ENCODE measurements around the gene CACNA2D4. TPM values are rescaled to one million over a fixed set of nuclear protein-coding genes. Genes with fewer than 3 reads are reported as not detected.

Gene CACNA2D4
- total RNA-seq, 1 donor: 0.27 TPM

DNA sequence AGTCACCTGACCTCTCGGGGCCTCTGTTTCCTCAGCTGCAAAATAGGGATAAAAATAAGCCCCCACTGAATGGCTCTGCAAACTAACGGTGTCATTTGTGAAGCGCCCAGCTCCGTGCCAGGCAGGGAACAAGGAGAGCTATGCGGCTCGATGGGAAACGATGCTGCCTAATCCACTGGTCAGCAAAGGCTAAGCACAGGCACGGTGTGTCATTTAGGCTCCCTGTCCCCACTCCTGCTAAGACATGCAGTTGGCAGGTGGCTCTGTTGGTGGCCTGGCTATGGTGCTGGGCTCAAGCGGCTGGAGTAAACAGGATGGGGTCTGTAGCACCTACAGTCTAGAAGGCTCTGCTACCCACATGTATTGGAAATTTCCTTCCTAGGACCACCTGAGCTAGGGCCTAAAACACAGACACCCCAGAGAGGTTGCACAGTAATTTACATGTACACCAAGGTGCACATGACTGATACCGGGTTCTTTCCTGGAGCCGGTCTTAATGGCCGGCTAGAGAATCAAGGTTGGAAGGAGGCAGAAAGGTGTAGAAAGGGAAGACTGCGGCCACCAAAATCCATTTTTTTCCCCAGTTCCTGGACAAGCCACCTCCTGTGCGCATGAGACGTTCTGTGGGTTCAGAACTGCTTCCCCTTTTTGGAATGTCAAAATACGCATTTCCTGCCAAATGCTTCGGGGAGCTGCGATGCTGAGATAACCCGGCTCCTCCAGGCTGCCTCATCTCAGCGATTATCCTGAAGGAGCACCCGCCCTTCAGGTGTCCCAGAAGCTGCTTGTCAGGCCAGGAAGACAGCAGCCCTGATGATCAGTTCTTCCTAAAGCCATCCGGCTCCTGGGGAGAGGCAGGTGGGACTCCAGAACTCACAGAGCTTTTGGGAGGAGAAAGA lies 1.0 kb downstream of the CACNA2D4 start:
- TF ChIP-seq, protein P1, sequence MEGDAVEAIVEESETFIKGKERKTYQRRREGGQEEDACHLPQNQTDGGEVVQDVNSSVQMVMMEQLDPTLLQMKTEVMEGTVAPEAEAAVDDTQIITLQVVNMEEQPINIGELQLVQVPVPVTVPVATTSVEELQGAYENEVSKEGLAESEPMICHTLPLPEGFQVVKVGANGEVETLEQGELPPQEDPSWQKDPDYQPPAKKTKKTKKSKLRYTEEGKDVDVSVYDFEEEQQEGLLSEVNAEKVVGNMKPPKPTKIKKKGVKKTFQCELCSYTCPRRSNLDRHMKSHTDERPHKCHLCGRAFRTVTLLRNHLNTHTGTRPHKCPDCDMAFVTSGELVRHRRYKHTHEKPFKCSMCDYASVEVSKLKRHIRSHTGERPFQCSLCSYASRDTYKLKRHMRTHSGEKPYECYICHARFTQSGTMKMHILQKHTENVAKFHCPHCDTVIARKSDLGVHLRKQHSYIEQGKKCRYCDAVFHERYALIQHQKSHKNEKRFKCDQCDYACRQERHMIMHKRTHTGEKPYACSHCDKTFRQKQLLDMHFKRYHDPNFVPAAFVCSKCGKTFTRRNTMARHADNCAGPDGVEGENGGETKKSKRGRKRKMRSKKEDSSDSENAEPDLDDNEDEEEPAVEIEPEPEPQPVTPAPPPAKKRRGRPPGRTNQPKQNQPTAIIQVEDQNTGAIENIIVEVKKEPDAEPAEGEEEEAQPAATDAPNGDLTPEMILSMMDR (IDR thresholded peaks at IDR 0.05; ENCODE audit: insufficient read depth, low read length): no peak
- H3K4me3 ChIP-seq (ENCODE audit: low read depth, low read length): no peak overlapping the region

DNA sequence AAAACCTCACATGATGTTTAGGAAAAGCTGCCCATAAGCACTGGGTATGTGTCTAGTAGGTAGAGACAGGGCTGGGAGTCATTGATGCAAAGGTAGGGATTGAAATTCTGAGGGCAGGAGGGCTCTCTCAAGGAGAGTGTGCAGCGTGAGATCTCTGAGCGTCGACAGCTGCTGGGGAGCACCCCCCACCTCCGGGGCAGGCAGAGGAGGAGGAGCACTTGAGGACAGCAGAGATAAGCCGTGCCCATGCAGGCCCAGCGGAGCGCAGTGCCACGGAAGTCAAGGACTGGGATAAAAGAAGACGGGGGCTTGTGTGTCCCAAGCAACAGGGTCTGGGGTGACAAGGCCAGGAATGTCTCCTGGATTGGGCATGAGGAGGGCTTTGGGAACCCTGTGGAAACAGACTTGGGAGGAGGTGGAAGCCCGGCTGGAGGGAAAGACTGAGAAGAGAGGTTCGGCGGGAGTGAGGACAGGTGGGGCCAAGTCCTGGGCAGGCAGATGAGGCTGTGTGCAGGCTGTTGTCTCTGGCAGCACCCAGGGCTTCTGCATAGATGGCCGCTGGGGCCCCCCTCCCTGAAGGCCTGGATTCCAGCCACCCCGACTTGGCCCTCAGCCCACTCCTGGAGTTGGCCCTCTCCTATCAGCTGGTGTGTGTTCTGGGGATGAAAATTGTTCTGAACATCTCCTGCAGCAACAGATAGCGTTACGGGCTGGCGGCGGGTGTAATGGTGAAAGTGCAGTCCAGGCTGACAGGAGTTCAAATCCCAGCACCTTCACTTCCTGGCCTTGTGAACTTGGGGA lies 1.9 kb downstream of the CACNA2D4 start:
- H3K4me3 ChIP-seq (ENCODE audit: low read depth, low read length): no peak overlapping the region
- peak; percentile 12 for DNase-seq (ENCODE audit: low read depth)
- TF ChIP-seq, protein P1 (IDR thresholded peaks at IDR 0.05; ENCODE audit: insufficient read depth, low read length): no peak

More for the DNA sequence above, 1.0 kb downstream of the CACNA2D4 start:
- no peak for DNase-seq (ENCODE audit: low read depth)

DNA sequence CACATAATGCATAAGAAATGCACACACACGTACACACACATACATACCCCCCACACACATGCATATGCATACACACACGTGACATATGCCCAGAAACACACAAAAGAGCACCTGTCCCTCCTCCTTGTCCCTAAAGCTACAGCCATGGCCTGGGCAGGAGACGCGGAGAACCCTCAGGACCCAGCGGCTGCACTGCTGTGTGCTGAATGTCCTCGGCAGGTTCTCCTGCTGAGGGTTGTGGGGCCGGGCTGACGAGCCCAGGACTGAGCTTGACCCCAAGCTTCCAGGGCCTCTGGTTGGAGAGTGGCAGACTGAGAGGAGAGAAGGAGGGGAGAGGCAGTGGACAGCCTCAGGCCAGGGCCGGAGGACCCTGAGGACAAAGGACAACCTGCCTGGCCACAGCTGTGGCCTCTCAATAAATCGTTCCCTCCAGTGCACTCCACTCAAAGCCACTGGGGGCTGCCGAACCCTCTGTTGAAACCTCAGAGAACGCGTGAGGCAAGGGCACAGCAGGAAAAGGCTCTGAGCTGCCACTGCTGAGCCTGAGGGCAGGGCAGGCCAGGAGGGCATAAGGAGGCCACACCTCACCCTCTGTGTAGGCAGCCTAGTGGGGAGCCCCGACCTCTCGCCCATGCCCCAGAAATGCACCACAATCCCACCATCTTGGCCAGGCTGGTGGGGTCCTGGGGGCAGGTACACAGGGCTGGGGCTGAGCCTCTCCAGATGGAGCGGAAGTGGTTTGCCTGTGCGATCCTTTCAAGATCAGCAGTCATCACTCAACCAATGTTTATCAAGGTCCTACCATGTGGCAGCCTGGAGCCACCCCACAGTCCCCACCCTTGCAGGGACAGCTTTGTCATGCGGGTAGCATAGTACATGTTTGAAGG lies 3.1 kb downstream of the CACNA2D4 start:
- DNase-seq (ENCODE audit: low read depth): no peak
- TF ChIP-seq, protein P1 (IDR thresholded peaks at IDR 0.05; ENCODE audit: insufficient read depth, low read length): no peak
- no peak overlapping the region for H3K4me3 ChIP-seq (ENCODE audit: low read depth, low read length)

DNA sequence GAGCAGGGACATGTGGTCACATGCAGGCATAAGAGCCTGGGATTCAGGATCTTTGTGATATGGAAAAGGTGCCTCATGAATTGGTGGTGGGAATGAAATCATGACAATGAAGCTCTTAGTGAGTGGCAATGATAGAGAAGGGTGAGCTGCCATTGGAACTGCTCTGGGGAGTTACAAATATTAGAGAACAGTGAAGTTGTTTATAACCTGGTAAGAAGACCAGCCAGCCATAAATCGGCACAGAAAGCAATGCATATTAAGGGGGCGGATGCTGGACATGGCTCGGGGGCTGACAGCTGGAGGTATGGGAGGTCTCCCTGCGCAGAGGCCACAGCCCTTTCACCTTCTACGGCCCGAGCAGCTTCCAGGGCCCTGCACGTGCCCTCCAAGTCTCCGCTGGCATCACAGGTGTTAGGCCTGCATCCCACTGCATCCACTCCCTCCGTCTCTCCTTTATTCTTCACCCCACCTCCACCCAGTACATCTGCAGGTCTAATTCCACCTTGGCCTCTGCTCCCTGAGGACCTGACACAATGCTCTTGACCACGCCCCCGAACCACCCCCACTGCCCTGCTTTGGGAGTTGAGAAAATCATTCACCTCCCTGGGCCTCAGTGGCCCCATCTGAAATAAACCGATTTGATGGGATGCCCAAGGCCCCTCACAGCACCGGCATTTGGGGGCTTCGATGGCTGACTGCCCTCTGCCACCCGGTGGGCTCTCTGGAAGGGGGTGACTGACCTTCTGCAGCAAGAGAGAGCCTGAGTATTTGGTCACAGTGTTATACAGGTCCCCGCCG lies 4.1 kb downstream of the CACNA2D4 start:
- no peak for DNase-seq (ENCODE audit: low read depth)
- TF ChIP-seq, protein P1 (IDR thresholded peaks at IDR 0.05; ENCODE audit: insufficient read depth, low read length): no peak
- H3K4me3 ChIP-seq (ENCODE audit: low read depth, low read length): no peak overlapping the region

DNA sequence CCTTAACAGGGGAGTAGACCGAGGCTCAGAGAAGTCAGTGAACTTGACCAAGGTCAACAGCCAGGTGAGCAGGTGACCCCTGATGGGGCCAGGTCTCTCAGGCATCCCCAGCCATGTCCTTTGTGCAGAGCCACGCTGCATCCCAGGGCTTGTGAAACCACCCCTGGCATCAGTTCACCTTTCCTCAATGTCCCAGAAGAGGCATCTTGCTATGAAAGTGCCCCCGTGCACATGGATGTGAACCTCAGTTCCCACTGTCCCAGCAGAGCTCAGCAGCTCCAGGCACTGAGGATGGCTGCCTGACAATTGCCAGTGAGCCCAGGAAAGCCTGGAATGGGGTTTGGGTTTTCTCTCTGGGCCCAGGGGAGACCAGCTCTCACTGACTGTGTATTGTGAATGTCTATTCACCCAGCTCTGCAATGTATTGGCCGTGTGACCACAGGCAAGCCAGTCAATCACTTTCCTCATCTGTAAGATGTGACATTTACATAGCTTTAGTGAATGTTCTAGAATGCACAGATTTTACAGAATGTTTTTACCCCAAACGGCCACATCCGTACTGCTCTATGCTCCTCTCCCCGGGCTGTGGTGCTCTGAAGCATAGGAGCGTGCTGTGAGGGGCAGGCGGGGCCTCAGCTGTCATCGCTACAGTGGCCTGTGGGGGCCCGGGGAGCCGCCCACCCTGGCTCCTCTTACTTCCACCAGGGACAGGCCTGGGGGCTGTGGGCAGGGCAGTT lies 4.9 kb downstream of the CACNA2D4 start:
- no peak for DNase-seq (ENCODE audit: low read depth)
- TF ChIP-seq, protein P1 (IDR thresholded peaks at IDR 0.05; ENCODE audit: insufficient read depth, low read length): no peak
- H3K4me3 ChIP-seq (ENCODE audit: low read depth, low read length): no peak overlapping the region
